AG09309 (cell line): ENCODE results near the gene LATS2.

Source experiments
- DNase-seq: peaks from one replicate; pipeline ENCODE4 v3.0.0-alpha.2; 2010; ENCODE audit warnings: low read depth
- H3K4me3 ChIP-seq: 2 replicates; pipeline ENCODE4 v1.5.1; 2011; ENCODE audit warnings: mild to moderate bottlenecking, low read depth, low read length, moderate library complexity; ENCODE audit not compliant: control insufficient read depth
- CTCF ChIP-seq: IDR thresholded peaks from 2 replicates; pipeline ENCODE4 v1.5.1; 2011; ENCODE audit warnings: mild to moderate bottlenecking, low read depth, low read length, inconsistent platforms; ENCODE audit not compliant: insufficient read depth, control insufficient read depth; ENCODE audit errors: missing control alignments

The LATS2 gene

GRCh38 chr13:21075379-21076249, 14.2 kb upstream of the LATS2 start:
- H3K4me3 ChIP-seq, result peak overlapping the region; percentile 54
- DNase-seq, result no peak
- no peak for TF ChIP-seq CTCF

GRCh38 chr13:21075011-21075378, 13.6 kb upstream of the LATS2 start:
- H3K4me3 ChIP-seq, result no peak overlapping the region
- DNase-seq, result no peak
- TF ChIP-seq CTCF, result no peak

- no peak overlapping the region for H3K4me3 ChIP-seq
- no peak for DNase-seq
- TF ChIP-seq CTCF, result no peak
Observed at GRCh38 chr13:21074546-21074945, 13.2 kb upstream of the LATS2 start.

GRCh38 chr13:21071924-21072323, 10.5 kb upstream of the LATS2 start:
- no peak for TF ChIP-seq CTCF
- no peak for DNase-seq
- H3K4me3 ChIP-seq, result no peak overlapping the region

GRCh38 chr13:21071015-21071414, 9.6 kb upstream of the LATS2 start:
- no peak for DNase-seq
- no peak for TF ChIP-seq CTCF
- H3K4me3 ChIP-seq, result no peak overlapping the region

- TF ChIP-seq CTCF, result no peak
- DNase-seq, result peak; percentile 96
- no peak overlapping the region for H3K4me3 ChIP-seq
Observed at GRCh38 chr13:21069561-21070004, 8.2 kb upstream of the LATS2 start.
